Measurements from ENCODE around the gene IQSEC1.

The IQSEC1 gene

DNA sequence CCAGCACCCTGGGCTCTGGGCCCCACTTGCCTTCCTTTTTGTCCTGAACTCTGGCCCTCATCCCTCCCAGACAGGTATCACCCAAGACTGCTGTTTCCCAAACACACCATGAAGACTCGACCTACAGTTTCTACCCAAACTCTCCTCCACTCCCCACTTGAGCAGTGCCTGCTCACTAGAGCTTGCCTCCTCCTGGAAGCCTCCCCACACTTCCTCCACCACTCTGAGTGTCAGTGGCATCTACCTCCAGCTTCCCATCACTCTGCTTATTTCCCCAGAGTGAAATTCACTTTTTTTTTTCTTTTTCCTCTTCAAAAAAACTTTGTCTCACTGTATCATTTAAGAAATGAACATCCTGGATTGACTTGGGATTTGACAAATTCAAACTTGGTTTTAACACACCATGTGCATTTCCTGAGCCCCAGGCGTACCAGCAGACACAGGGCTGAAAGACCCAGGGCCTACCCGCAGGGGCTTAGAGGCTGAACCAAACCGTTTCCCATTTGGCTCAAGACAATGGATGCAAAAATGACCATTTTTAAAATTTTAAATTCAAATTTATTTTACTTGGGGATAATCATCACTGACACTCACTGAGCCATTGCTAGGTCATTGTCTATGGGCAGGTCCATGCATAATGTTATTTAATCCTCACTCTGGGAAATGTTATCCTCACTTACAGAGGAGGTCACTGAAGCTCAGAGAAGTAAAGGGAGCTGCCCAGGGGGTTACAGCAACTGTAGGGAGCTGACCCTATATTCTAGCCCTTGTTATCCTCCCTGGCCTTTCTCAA is 62.3 kb downstream of the IQSEC1 start:
- DNase-seq (ENCODE audit: low spot score), result no peak
- TF ChIP-seq, protein P1, sequence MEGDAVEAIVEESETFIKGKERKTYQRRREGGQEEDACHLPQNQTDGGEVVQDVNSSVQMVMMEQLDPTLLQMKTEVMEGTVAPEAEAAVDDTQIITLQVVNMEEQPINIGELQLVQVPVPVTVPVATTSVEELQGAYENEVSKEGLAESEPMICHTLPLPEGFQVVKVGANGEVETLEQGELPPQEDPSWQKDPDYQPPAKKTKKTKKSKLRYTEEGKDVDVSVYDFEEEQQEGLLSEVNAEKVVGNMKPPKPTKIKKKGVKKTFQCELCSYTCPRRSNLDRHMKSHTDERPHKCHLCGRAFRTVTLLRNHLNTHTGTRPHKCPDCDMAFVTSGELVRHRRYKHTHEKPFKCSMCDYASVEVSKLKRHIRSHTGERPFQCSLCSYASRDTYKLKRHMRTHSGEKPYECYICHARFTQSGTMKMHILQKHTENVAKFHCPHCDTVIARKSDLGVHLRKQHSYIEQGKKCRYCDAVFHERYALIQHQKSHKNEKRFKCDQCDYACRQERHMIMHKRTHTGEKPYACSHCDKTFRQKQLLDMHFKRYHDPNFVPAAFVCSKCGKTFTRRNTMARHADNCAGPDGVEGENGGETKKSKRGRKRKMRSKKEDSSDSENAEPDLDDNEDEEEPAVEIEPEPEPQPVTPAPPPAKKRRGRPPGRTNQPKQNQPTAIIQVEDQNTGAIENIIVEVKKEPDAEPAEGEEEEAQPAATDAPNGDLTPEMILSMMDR (IDR thresholded peaks at IDR 0.05; ENCODE audit: borderline replicate concordance, control extremely low read depth, extremely low read depth, insufficient read depth, missing control alignments), result no peak
- in situ Hi-C loops (cut with MboI; ENCODE audit: low sequenced_read_pairs, unreplicated experiment), result no loop called here

DNA sequence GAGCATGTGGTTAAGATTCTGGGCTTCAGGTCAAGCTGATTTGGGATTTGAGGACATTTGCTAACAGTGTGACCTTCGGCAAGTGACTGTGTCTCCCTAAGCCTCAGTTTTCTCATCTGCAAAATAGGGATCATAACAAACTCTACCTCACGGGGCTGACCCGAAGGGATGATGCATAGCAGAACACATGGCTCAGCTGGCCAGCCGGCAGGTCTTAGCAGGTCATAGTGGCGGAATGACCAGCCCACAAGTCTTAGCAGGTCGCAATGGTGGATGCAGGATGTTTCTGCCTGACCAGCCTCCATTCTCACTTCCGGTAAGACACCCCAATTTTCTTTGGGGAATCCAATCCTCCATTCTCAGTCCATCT is 63.3 kb downstream of the IQSEC1 start:
- DNase-seq (ENCODE audit: low spot score), result no peak
- in situ Hi-C loops (cut with MboI; ENCODE audit: low sequenced_read_pairs, unreplicated experiment), result no loop called here
- TF ChIP-seq, protein P1 (IDR thresholded peaks at IDR 0.05; ENCODE audit: borderline replicate concordance, control extremely low read depth, extremely low read depth, insufficient read depth, missing control alignments), result no peak

DNA sequence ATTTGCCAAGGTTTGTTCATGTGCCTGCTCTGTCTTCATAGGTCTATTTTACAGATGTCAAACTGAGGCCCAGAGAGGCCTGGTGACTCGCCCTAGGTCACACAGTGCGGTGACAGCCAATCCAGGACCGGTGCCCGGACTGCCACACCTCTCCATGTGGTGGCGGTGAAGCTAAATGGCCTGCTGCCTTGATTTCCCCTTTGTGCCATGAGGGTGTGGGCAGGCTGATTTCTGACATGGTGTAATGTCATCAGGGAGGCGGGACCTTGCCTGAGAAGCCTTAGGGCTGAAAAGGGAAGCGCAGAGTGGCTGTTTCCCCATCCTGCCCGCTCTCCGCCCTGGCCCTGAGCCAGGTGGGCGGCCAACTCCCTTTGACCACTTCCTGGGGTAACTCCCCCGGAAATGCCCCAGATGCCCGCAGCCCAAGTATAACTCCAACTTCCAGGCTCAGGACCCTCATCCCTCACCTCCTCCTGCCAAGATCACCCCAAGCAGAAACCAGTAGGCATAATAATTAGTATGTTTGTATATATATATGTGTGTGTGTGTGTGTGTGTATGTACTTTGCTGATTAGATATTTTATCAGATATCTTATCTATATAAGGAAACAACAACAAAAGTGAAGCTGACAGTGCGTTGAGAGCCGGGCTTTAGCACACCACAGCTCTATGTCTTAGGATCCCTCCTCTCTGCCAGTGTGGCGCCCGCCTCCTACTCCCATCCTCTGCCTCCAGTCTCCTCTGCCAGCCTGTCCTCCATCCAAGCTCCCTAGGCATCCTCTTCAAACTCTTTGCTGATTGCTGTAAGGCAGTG is 63.9 kb downstream of the IQSEC1 start:
- TF ChIP-seq, protein P1 (IDR thresholded peaks at IDR 0.05; ENCODE audit: borderline replicate concordance, control extremely low read depth, extremely low read depth, insufficient read depth, missing control alignments), result no peak
- peak; percentile 66 for DNase-seq (ENCODE audit: low spot score)
- in situ Hi-C loops (cut with MboI; ENCODE audit: low sequenced_read_pairs, unreplicated experiment), result no loop called here

DNA sequence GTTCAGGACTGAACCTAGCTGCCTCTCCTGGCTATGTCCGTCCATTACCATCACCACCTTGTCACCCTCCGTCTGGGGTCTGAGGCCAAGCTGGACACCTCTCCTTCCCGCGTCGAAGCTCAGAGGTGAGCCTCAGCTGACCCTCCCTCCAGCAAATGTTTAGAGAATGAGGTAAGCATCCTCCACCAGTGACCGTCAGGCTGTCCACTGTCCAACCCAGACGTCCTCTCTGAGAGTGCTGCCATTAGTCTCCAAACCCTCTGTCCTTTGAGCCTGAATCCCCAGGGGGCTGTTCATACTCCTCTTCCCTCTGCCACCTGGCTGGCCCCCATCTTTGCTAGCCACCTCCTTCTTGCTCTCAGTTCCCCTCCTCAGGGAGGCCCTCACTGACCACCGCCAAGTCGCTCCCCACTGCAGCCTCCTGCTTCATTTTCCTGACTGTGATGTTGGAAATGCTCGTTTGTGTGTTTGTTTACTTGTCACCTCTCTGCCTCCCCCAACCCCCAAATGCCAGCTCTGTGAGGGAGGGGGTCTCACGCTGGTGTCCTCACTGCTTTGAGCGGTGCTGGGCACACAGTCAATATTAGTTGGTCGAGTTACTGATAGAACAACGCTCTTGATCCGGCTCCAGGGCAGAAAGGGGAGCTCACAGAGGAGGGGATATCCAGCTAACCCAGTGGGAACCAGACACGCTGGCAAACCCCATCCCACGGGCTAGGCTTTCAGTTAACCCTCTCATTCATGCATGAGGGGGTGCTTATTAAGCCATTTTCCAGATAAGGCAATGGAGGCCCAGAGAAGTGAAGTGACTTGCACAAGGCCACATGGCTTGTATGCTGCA is 64.9 kb downstream of the IQSEC1 start:
- in situ Hi-C loops (cut with MboI; ENCODE audit: low sequenced_read_pairs, unreplicated experiment), result no loop called here
- TF ChIP-seq, protein P1 (IDR thresholded peaks at IDR 0.05; ENCODE audit: borderline replicate concordance, control extremely low read depth, extremely low read depth, insufficient read depth, missing control alignments), result no peak
- DNase-seq (ENCODE audit: low spot score), result no peak

DNA sequence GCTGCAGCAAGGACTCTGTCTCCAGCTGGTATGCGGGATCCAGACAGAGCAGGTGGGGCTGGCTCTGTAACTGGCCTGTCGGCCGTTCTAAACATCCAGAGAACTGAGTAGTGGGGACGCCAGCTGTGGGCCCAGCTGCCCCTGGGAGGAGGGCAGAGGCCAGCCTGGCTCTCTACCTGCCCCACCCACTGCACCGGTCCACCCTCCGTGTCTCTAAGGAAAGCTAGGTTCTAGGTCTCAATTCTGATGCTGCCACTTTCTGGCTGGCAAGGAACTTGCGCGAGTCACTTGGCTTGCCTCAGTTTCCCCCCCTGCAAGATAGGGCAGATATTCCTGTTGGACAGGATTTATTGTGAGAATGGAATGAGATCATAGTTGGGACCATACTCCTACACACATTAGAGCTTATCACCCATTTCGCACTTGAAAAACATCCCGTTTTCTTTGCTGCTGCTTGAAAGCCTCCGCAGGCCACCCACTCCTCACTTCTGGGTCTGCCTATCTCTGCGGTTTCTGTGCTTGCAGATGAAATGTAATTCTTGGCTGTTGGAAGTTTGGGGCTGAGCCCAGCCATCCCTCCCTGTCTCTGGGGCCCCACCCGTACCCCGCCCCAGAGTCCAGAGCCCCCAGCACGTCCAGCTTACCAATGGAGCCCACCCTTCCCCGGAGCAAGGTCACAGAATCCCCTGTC is 65.8 kb downstream of the IQSEC1 start:
- TF ChIP-seq, protein P1 (IDR thresholded peaks at IDR 0.05; ENCODE audit: borderline replicate concordance, control extremely low read depth, extremely low read depth, insufficient read depth, missing control alignments), result no peak
- no peak for DNase-seq (ENCODE audit: low spot score)
- in situ Hi-C loops (cut with MboI; ENCODE audit: low sequenced_read_pairs, unreplicated experiment), result no loop called here

All from GM13976 (cell line).